HG02884 (cell line): ENCODE results near the gene RAPGEF6.
"Not testable (repeated sequence)": the region's sequence is repeated elsewhere in the genome, so short reads cannot be mapped to it uniquely, and the experiment has no call there.

Source experiments
- ATAC-seq: cut with Tn5 transposase; IDR thresholded peaks from one replicate; pipeline ENCODE4 v1.9.1; 2021; ENCODE audit warnings: mild to moderate bottlenecking, moderate library complexity; ENCODE audit not compliant: unreplicated experiment

RAPGEF6 gene

DNA sequence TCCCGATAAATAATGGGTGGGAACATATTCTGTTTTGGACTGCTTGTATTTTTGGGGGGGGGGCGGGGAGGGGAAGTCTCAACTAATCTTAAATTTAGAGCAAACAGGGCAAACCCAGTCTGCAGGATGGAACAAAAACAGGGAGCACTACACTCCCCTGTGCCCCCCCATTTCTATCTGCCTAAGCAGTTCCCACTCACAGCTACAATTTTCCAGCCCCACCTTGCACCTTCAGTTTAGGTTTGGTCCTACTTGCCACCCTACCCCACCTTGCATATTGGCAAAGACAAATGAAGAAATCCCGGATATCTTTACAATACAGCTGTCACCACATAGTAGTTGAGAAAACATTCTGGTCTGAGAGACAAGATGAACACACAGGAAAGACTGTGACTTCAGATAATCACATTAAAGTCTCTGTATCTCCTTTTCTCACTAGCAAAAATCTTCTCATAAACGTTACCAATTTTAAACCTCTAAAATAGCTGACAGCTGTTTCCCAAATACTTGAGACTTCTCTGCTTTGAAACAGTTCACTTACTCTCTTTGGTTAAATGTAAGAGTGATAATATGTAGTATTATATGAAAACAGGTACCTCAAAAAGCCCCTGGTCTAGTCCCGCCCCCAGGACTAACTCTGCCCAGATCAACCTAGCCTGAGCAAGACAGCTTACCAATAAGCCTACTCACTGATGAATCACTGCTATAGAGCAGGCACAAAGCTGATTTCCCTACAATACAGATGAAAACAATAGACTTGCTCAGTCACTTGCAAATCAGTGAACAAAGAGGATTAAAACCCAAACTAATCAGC lies 5.2 kb upstream of the RAPGEF6 start:
- ATAC-seq = peak; percentile 62

DNA sequence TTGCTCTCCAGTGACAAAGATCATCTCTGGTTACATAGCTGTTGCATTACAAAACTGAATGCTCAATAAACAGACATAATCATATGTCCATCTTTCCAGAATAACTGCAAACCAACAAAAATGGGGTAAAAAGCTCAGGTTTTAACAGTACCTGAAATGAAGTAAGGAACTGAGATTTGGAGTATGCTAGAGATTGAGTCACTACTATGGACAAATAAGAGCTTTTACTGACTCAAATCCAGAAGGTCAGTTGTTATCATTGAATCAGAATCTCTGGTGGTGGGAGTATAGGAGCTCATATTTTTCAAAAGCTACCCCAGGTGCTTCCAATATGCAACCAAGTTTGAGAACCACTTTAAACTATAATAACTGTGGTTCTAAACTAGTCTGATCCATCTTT lies 4.1 kb upstream of the RAPGEF6 start:
- no peak for ATAC-seq

DNA sequence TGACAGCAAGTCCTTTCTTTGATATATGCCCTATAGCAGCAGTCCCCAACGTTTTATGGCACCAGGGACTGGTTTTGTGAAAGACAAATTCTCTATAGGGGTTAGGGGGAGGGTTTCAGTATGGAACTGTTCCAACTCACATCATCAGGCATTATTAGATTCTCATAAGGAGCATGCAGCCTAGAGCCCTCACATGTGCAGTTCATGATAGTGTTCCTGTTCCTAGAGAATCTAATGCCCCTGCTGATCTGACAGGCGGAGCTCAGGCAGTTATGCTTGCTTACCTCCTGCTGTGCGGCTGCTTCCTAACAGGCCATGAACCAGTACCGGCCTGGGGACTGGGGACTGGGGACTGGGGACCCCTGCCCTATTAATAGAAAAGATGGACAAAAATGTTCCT lies 2.7 kb upstream of the RAPGEF6 start:
- ATAC-seq = no peak

DNA sequence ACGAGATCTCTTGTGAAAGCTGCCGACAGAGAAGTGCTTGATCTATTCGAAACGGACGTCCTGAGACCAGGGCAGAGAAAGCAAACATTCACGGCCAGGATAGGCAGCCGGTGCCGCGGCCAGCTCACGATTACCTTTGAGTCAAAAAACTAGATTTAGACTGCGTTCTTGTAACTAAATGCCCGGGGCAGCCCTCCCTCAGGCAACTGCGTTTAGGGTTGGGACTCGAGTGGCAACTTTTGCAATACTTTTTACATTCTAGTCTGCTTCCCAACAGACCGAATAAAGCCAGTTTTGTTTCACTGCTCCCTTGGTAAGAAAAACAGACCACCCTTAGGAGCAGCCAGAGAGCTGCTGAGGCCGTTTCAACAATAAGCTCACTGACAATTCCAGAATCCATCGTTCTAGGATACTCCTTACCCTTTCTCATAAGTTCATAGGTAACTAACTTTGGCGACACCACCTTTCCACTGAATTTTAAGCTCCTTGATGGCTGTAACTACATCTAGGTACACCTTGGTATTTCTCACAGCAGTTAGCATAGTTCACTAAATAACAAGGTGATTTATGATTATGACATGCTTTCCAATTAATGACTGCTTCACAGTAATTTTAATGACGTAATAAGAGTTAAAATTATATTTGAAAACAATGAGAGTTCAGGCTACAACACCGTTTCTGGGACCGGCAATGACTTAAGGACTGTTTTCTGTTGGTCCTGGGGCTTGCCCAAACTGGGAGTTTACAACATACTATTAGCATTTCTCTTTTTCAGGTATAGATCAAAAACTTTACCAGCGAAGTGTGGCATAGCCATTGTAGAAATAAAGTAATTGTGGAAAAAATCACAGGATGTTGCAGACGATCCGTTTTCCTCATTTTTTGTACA lies 899 bp upstream of the RAPGEF6 start:
- no peak for ATAC-seq

DNA sequence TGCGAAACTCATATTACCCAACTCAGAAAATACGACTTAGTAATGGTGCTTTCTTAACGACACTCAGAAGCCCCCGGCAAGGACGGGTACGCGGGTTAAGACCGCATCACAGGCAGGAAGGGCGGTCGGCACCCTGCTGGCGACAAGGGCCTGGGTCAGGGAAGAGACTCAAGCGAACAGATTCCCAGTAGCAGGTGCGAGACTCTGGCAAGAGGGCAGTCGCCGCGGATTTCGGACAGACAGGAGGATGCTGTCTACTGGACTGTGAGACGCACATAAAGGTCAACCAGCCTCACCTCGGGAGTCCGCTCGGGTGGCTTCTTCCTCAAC lies 398 bp downstream of the RAPGEF6 start:
- peak; percentile 10 for ATAC-seq

DNA sequence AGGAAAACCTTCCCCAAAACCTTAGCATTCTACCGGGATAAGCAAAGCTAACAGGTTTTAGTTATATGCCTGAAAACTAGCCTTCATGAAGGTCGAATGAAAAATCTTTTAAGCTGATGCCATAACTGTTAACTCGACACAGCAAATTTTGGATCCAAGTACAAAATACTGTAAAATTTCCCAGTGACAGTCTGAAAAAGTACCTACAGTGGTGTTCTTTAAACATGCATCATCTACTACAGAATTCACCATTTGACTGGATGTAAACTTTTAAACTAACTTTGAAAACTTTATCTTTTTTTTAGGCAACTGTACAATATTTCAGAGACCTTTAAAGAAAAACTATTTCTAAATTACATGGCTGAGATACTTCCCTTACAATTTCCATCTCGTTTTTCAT lies 791 bp downstream of the RAPGEF6 start:
- no peak for ATAC-seq

DNA sequence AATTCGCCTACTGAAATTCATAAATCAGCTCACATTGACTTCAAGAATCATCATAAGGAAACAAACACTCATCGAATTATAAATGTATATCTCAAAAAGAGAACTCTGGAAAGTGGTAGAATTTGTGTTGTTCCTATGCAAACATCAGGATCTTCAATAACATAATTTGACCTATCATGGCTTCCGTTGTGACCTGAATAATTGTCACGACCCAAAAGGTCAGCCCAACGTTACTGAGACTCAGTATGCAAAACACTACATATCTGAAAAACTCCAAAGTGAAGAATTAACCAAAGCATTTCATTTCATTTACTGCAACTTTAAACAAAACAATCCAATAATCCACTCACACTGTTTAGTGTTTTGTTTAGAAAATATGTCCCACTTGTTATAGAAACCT lies 1.2 kb downstream of the RAPGEF6 start:
- ATAC-seq = no peak

DNA sequence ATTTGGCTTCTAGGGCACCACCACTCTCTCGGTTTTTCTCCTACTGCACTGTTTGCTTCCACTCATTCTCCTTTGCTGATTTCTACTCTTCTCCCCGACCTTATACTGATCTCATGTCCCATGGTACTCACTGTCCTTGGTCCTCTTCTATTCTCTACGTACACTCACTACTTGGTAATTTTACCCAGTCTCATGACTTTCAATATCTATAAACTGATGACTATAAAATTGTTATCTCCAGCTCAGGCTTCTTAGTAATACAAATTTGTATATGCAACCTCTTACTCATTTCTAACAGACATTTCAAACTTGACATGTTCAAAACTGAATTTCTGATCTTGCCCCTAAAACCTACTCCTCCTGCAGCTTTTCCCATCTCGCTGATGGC lies 4.1 kb downstream of the RAPGEF6 start:
- ATAC-seq = no peak

DNA sequence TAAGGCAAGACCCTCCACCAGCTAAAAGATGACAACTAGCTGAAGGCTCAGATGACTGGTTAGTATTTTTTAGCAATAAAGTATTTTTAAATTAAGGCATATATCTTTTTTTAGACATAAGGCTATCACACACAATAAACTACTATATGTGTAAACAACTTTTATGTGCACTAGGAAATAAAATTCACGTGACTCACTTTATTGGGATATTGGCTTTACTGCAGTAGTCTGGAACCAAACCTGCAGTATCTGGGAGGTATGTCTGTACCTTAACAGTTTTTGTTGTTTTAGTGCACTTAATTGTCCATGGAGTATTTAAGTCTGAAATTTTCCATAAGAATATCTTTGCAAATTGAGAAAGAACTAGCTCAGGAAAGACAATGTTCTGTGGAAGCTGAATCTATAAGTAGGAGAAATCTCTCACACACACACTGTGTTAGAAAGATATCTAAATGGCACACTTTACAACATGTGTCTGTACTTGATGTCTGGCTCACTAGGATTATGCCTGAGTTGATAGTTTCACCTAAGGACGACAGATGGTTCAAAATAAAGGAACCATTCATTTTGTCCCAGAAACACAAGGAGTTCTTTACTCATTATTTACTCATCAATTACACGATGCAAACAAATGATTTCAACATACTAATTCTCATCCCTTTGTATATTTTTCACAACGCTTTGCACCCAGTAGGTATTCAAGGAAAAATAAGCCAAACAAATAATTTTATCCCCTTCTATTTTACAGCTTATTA lies 4.6 kb downstream of the RAPGEF6 start:
- ATAC-seq = no peak

DNA sequence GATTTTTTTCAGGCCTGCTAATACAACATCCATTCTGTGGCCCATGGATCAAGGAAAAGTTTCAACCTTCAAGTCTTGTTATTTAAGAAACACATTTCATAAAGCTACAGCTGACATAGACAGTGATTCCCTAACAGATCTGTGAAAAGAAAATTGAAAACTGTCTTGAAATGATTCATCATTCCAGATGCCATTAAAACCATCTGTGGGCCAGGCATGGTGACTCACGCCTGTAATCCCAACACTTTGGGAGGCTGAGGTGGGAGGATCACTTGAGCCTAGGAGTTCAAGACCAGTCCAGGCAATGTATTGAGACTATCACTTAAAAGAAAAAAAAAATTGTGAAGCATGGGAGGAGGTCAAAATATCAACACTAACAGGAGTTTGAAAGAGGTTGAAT lies 6.0 kb downstream of the RAPGEF6 start:
- no peak for ATAC-seq

DNA sequence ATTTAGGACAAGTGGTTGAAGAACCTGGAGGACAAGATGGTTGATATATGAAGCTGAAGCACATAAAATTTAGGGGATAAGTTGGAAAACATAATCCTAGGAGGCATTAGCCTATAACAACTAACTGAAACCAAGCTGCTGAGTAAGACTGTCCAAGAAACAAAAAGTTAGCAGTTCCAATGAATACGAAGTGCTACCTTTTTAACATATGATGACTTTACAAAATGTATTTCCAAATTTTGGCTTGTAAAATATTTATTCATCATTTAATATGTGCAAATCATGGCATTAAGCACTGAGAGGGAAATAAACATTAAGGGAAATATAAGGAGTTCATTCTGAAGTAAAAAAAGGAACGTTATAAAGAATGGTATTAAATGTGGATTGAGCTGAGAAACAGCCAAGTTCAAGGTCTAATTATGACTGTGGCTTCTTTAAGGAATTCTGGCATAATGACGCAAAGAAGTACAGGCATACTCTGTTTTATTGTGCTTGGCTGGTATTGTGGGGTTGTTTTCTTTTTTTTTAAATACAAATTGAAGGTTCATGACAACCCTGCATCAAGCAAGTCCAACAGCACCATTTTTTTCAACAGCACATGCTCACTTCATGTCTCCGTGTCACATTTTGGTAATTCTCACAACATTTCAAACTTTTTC lies 7.7 kb downstream of the RAPGEF6 start:
- no peak for ATAC-seq

DNA sequence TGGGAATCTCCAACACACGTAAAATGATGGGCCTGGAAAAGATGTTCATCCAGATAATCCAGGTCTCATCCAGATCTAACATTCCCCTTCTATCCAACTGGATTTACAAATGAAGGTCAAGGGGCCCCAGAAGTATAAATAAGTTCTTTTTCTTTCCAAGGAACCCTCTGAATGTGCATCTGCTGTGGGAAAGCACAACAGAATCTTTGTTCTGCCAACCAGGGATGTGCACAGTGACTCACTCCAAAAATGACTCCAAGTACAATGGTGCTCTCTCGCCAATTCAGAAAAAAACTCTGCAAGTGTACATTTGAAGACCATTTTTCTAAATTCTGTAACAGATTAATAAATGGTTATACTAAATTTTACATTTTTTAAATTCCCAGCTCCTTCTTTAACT lies 12.4 kb downstream of the RAPGEF6 start:
- ATAC-seq = no peak

DNA sequence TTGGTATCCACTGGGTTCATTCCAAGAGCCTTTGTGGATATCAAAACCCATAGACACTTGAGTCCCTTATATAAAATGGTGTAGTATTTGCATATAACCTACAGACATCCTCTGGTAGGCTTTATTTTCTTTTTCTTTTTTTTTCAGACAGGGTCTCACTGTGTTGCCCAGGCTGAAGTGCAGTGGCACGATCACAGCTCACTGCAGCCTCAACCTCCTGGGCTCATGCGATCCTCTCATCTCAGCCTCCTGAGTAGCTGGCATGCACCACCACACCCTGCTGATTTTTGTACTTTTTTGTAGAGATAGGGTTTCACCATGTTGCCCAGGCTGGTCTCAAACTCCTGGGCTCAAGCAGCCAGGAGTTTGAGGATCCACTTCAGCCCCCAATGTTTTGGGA lies 13.9 kb downstream of the RAPGEF6 start:
- ATAC-seq = not testable (repeated sequence)

DNA sequence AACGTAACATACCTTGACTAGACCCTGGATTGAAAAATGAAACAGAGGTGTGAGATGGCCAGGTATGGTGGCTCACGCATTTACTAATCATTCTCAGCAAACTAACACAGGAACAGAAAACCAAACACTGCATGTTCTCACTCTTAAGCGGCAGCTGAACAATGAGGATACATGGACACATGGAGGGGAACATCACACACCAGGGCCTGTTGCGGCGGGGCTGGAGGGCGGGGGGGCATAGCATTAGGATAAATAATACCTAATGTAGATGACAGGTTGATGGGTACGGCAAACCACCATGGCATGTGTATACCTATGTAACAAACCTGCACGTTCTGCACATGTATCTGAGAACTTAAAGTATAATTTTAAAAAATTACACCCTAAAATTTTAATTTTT lies 15.9 kb downstream of the RAPGEF6 start:
- ATAC-seq = no peak

DNA sequence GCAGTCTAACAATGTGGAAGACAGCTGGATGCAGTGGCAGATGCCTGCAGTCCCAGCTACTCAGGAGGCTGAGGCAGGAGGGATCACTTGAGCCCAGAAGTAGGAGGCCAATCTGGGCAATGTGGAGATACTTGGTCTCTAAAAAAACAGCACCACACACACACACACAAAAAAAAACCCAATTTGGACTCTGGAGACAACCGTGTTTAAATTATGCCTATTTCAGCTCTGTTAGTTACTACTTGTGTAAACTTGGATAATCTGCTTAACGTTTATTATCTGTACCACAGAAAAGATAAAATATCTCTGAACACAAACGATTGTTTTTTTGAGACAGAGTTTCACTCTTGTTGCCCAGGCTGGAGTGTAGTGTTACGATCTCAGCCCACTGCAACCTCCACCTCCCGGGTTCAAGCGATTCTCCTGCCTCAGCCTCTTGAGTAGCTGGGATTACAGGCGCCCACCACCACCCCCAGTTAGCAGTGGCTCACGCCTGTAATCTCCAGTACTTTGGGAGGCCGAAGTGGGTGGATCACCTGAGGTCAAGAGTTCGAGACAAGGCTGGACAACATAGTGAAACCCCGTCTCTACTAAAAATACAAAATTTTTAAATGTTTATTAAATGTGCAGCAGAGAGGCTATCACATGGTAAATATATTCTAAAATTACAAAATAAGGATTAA lies 17.7 kb downstream of the RAPGEF6 start:
- no peak for ATAC-seq

DNA sequence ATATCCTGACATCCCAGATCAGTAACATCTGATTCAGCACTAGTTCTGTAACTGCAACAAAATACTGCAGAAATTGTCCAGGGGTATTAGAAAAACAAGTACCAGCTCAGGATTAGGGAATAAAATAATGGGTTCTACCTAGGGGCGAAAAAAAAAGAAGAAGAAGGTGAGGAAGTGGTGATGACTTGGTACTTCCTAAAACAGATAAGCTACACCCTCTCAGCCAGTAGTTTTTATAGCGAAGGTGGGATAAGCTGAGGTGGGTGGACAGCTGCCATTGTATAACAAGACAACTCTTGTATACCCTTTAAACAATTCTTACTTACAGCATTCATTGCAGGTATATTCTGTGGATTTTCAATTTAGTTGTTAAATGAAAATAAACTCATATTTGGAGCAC lies 19.1 kb downstream of the RAPGEF6 start:
- no peak for ATAC-seq

DNA sequence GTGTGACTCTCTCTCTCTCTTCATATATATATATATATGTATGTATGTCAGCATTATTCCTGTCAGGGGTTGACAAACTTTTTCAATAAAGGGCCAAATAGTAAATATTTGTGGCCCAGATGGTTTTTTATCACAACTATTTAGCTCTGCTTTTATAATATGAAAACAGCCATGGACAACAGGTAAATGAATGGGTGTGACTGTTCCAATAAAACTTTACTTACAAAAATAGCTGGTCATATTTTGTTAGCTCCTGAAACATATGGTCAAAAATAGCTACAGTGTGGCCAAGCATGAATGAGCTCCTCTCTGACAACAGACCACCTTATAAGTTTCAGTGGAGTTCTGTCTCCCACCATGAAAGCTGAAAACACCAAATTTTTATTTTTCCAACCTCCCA lies 21.6 kb downstream of the RAPGEF6 start:
- ATAC-seq = no peak

DNA sequence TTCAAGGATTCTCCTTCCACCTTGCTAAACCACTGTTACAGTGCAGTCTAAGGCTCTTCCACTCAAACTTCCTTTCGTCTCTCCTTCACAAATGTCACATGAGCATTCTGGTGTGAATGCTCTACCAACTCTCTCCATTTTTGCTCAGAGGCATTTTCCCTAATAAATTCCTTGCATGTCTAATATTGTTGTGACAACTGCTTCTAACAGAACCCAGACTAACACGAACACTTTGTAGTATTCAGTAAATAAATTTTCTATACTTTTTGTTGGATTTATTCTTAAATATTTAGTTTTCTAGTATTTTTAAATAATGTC lies 24.0 kb downstream of the RAPGEF6 start:
- ATAC-seq = no peak

DNA sequence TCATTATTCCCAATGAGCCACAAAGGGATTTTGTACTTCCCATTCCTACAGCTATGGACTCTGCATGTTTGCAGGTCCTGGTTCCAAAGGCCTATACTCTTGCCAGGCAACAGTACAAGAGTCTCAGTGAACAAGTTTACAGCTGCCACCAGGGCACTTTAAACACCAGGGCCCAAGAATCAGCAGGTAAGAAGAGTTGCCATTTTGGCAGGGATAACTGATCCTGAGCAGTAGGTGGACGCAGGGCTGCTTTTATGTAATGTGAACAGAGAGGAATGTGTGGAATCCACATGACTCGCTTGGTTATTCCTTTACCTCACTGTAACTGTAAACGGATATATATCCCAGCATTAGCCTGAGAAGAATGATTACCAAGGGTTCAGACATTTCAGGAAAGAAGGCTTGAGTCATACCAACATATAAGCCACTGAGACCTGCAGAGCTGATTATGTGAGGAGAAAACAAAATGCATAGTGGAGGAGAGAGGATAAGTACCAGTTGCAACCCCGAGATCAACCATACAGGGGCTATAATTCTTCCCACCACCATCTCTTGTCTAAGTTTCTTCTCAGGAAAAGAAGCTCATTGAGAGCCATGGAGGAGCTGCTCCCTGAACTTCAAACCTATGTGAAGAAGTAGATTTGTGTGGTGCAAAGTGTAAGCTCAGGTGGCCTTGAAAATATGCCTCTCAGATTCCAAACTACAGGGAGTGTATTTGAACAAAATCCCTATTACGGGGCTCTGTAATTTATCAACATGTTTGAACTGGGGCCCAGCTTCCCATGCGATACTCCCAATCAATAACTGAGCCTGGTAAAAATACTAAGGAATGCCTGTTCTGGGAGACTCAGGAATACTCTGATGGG lies 24.6 kb downstream of the RAPGEF6 start:
- ATAC-seq = no peak

DNA sequence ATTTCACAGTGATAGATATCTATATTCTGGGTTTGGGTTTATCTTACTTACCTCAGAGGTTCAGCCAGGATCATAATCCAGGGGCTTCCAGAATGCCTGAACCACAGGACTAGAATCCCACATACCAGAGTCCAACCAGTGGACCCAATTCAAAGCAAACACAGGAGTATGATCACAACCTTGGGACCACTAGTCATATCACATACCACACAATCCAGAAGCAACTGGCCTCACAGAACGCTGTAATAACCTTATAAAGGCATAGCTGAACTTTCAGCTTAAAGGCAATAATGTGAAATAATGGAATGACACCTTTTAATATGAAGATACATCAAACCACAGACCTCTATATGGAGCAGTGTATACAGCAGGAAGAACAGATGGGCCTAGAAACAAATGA lies 25.3 kb downstream of the RAPGEF6 start:
- ATAC-seq = no peak
